Activated naive CD8-positive, alpha-beta T cell treated with anti-CD3 and anti-CD28 coated beads, Interleukin-2, amount 50 U/mL, for 24 hours (primary cell): ENCODE results near the gene CFDP1.

Source experiments
- ATAC-seq: fragments of 150-1000 bp; cut with Tn5 transposase; one replicate; pipeline ENCODE4 v1.10.0; 2021
- DNase-seq: peaks from one replicate; pipeline ENCODE4 v3.0.0; 2021
- H3K27ac Mint-ChIP-seq: one replicate; pipeline ENCODE4 v1.8.0; 2021; ENCODE audit warnings: mild to moderate bottlenecking, mixed read lengths
- H3K27me3 Mint-ChIP-seq: one replicate; pipeline ENCODE4 v1.8.0; 2021; ENCODE audit warnings: mixed read lengths
- H3K36me3 Mint-ChIP-seq: one replicate; pipeline ENCODE4 v1.8.0; 2021; ENCODE audit warnings: low read depth, mixed read lengths
- H3K4me1 Mint-ChIP-seq: one replicate; pipeline ENCODE4 v1.8.0; 2021; ENCODE audit warnings: mixed read lengths
- H3K4me3 Mint-ChIP-seq: one replicate; pipeline ENCODE4 v1.8.0; 2021; ENCODE audit warnings: mild to moderate bottlenecking, moderate library complexity, mixed read lengths
- H3K9me3 Mint-ChIP-seq: one replicate; pipeline ENCODE4 v1.8.0; 2021; ENCODE audit warnings: mixed read lengths

CFDP1 gene

GRCh38 chr16:75244225-75244809, 189.0 kb downstream of the CFDP1 start:
- H3K9me3 Mint-ChIP-seq: no peaks in the 10 kb centered on the region
- H3K27me3 Mint-ChIP-seq: peaks cover 19% of the 10 kb centered on the region
- DNase-seq (no peak), ATAC-seq (no peak)
- peaks cover 3% of the 10 kb centered on the region for H3K4me1 Mint-ChIP-seq
- H3K4me3 Mint-ChIP-seq: no peak overlapping the region
- H3K36me3 Mint-ChIP-seq: no peaks in the 10 kb centered on the region
- H3K27ac Mint-ChIP-seq: no peak overlapping the region
